NCI-H510A treated with DMSO at 0.1 percent for 48 hours (cell line): ENCODE data around the gene ADM.

Experiments
- DNase-seq: peaks from one replicate; lab custom pipeline; 2025; lab: John Stamatoyannopoulos, UW

ADM gene

DNA sequence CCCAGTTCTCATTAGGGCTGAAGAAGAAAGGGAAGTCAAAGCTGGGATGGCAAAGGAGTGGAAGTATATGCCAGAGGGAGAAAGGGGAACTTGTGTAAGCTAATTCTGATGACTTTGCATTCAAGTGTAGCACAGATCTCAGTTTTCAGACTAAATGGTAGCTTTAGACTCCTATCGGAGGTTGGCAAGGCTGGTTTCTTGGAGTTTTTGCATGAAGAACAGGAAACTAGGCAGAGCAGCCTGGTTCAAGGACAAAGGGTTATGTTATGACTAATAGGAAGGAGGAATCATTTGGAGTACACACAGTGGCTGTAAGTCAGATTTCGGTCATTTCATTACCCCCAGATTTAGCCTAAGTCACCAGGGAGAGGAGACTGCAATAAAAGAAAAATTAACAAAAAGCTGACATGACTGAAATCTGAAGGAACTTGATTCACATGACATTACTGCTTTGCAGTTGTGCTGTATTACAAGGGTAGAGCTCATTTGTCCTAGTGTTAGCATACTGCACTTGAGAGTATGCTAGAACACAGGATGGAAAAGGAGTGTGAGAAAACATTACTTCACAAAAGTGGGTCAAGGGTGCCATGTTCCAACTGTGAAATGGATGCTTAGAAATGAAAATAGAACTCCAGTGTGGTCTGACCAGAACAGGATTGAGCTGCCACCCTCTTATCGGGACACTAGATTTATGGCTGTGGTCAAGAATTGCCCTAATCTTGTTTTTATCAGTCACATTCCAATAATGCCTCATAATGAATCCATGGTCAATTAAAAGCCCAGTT, 23.6 kb downstream of the ADM start:
- no peak for DNase-seq

GRCh38 chr11:10329356-10329755, 24.5 kb downstream of the ADM start:
- DNase-seq: no peak

DNA sequence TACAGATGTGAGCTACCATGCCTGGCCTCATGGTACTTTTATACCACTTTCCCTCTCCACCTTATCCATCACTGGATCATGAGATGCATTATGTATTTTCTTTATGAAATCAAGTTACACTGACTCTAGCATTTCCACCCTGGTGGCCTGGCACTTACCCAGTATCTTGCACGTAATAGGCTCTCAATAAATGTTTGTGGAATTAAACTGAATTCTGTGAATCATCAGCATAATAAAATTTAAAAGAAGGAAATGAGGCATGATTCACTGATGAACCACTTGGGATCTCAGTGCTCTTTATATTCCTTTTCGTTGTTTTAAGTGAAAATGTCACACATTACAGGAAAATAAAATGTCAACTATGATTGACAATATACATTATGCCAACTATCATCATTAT, 25.1 kb downstream of the ADM start:
- DNase-seq: no peak

GRCh38 chr11:10331548-10332289, 26.8 kb downstream of the ADM start:
- no peak for DNase-seq

GRCh38 chr11:10333490-10333889, 28.6 kb downstream of the ADM start:
- DNase-seq: no peak

DNA sequence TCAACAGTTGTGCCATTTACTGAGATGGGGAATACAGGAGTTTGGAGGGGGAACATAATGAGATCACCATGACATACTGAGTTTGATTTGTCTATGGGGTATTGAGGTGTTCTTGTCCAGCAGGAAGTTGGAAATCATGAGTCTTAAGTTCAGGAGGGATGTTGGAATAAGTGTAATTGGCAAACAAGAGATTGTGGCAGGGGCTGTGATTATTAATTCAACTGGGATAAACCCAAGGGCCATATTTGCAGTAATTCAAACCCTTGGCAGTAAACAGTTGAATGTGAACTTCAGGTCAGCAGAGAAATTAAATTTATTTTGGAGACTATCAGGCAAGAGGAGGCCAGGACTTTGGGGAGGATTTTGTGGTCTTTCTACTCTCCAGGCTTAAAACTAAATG, 33.4 kb downstream of the ADM start:
- DNase-seq: no peak

- no peak for DNase-seq
These were observed 43.9 kb downstream of the ADM start for GRCh38 chr11:10348650-10349280.

DNA sequence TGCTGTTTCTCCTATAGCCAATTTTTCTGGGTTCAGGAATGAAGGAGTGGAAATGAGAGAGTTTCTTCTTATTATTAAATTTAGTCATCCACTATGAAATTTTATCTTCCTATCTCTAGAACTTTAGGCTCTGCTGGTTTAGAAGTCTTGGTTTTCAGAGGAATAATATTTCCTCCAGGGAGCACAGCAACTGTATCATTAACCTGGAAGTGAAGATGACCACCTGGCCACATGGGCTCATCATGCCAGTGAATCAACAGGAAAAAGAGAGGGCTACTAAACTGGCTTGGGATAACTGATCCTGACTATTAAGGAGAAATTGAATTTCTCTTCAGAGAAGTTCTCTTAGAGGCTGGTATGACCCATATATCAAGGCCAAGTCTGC, 44.4 kb downstream of the ADM start:
- no peak for DNase-seq

DNA sequence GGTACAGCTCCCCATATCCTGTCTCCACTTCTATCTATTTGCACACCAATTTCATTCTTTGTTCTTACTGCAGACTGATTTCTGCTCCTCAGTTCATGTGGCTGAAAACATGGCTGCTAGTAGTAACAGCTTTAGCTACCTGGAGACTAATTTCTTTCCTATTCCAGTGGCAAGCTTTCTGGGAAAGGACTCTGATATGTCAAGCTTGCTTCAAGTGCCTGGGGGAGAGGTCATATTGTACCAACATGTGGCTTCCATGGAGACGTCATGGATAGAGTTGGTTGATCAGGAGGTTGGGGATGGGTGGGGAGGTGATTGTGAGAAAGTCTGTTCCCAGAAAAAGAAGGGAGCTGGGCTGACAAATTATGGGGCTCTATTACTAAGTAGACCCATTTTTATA, 44.9 kb downstream of the ADM start:
- peak; percentile 14 for DNase-seq

DNA sequence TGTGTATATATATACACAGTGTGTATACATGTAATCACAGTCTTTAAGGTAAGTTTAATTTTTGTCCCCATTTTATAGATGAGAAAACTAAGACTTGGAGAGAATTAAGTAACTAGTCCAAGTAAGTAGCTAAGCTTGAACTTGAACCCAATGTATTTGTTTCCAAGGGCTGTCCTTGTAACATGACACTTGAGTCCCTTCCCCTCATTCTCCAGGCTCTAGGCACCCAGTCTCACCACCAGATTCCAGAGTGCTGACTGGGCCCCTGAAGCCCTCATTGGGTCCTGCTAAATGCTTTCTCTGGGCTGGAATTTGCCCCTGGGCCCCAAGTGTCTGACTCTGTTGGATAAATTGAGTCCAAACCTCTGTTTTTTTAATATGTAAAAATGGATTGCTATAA, 45.5 kb downstream of the ADM start:
- no peak for DNase-seq

GRCh38 chr11:10351435-10351764, 46.5 kb downstream of the ADM start:
- DNase-seq: no peak

DNA sequence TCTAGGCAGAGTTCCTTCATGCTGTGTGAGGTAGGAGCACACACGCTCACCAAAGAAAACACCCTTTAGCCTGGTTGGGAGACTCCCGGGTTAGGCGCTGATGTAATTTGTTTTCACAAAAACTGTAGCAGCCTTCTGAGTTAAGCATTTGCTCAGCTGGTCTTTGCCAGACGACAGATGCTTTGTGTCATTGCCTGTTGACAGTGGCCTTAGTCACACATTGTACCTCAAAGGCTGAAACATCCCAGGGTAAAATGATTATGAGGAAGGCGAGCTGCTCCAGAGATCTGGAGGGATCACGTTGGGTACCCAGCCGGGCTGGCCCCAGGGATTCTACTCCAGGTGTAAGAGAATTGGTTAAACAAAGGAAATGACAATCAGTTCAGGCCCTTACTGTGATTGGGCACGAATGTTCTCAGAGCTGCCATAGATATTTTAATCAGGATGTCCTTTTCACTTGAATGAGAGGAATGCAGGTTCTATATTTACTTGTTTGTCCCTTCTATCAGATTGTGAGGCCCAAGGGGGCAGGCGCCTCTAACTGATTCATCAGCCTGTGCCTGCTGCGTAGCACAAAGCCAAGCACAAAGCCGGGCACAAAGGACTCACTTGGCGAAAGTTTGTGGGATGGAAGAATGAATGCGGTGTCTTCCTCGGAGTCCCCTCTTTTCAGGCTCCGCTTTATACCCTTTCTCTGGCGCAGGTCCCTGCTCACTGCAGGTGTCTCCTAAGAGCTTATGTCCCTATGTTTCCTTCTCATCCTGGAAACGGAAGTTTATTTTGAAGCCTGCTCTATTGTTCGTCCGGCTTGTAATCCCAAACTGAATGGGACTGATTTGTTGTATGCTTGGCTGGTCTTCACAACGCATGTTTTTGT, 47.1 kb downstream of the ADM start:
- peak; percentile 59 for DNase-seq

DNA sequence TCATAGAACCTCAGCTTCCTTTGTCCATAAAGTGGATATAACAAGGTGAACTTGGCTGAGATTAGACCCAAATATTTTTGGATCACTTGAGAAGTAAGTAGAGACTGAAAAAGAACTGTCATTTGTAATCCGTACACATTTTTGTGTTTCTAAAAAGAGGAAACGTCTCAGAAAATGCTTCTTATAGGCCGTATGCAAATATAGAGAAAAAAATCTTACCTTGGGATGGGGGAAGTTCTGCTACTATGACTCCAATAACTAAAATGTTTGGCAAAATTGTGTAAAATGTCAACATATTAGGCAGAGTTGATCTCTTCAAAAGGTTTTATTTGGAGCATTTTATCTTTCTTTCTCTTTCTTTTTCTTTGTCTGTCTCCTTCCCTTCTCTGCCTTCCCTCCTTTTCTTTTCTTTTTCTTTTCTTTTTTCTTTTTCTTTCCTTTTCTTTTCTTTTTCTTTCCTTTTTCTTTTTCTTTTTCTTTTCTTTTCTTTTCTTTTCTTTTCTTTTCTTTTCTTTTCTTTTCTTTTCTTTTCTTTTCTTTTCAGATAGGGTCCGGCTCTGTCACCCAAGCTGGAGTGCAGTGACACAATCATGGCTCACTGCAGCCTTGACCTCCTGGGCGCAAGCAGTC, 48.2 kb downstream of the ADM start:
- DNase-seq: no peak

GRCh38 chr11:10354389-10354788, 49.5 kb downstream of the ADM start:
- DNase-seq: no peak

- no peak for DNase-seq
These were observed 50.4 kb downstream of the ADM start for GRCh38 chr11:10355257-10355661.

- no peak for DNase-seq
These were observed 51.3 kb downstream of the ADM start for GRCh38 chr11:10356161-10356560.
